GM21390 (cell line): Measurements from ENCODE around the gene GKN1.
"Not testable (repeated sequence)": the region's sequence is repeated elsewhere in the genome, so short reads cannot be mapped to it uniquely, and the experiment has no call there.

Experiments used
- ATAC-seq: cut with Tn5 transposase; IDR thresholded peaks from one replicate; pipeline ENCODE4 v1.9.1; 2021; ENCODE audit not compliant: unreplicated experiment

The GKN1 gene

GRCh38 chr2:68955432-68955831 is 19.0 kb upstream of the GKN1 start:
- ATAC-seq = not testable (repeated sequence)

- ATAC-seq = no peak
Observed at GRCh38 chr2:68959001-68959400, 15.4 kb upstream of the GKN1 start.

- ATAC-seq = no peak
Observed at GRCh38 chr2:68961380-68961779, 13.1 kb upstream of the GKN1 start.

- ATAC-seq = no peak
Observed at GRCh38 chr2:68964282-68964681, 10.2 kb upstream of the GKN1 start.

- ATAC-seq = no peak
Observed at GRCh38 chr2:68968221-68968620, 6.2 kb upstream of the GKN1 start.

- ATAC-seq = no peak
Observed at GRCh38 chr2:68969736-68970490, 4.5 kb upstream of the GKN1 start.

- no peak for ATAC-seq
Observed at GRCh38 chr2:68970566-68971265, 3.7 kb upstream of the GKN1 start.

DNA sequence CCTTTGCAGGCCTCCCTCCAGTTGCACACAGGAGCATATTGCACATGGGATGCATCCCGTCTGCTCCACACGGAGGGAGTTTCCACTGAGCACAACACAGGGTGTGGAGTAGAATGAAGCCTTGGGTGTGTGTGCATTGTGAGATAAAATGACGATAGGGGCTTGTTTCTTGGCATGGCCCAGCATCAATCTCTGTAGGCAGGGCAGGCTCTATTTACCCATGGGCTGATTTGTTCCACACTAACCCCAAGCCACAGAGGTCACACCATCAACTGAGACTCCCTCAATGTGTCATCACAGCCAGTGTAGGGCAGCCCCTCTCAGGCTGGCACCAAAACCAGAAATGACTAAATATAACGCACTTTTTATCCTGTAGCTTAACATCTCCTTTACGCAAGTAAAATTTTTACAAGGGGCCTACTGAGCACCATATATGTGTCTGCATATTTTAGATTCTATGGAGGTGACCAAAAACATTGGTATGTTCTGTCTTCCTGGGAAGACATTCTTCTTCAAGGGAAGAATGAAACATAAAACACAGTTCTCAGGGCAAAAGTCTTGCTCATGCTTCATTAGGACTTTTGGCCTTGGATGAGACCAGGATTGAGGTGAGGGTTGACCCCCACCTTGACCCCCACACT is 2.7 kb upstream of the GKN1 start:
- ATAC-seq = no peak

- no peak for ATAC-seq
Observed at GRCh38 chr2:68974946-68975665, 670 bp downstream of the GKN1 start.

- ATAC-seq = no peak
Observed at GRCh38 chr2:68975844-68976243, 1.4 kb downstream of the GKN1 start.

DNA sequence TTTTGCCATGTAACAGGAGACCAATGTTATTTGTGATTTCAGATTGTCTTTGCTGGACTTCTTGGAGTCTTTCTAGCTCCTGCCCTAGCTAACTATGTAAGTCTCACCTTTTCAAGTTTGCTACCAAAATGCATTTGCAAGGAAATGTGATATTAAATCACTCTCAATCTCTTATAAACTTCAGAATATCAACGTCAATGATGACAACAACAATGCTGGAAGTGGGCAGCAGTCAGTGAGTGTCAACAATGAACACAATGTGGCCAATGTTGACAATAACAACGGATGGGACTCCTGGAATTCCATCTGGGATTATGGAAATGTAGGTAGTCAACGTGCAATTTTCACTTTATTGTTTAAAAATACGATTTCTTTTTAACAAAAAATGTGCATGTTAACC is 3.0 kb downstream of the GKN1 start:
- no peak for ATAC-seq

- ATAC-seq = no peak
Observed at GRCh38 chr2:68978098-68978497, 3.7 kb downstream of the GKN1 start.

- no peak for ATAC-seq
Observed at GRCh38 chr2:68980956-68981355, 6.5 kb downstream of the GKN1 start.

- ATAC-seq = no peak
Observed at GRCh38 chr2:68987021-68987503, 12.6 kb downstream of the GKN1 start.

GRCh38 chr2:68989035-68989434 is 14.6 kb downstream of the GKN1 start:
- no peak for ATAC-seq

GRCh38 chr2:68992341-68992740 is 17.9 kb downstream of the GKN1 start:
- no peak for ATAC-seq

GRCh38 chr2:68992933-68993332 is 18.5 kb downstream of the GKN1 start:
- no peak for ATAC-seq

GRCh38 chr2:68993660-68994059 is 19.2 kb downstream of the GKN1 start:
- ATAC-seq = no peak

- ATAC-seq = no peak
Observed at GRCh38 chr2:68994864-68995263, 20.4 kb downstream of the GKN1 start.

DNA sequence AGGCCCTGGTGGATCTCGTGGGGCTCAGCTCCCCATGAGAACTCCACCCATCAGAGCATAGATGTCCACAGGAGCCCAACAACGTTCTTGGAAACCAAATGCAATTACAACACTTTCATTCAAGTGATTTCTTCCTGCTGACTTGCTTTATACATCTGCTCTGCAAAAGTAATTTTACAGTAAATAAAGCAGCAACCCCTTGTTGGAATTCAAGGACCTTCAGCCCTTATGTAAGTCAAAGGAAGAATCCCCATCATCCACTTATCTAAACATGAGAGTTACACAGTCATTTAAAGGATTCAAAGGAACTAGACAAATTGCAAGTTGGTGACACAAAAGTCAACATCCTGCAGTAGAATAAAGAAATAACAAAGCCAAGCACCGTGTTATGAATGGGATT is 21.5 kb downstream of the GKN1 start:
- ATAC-seq = no peak

DNA sequence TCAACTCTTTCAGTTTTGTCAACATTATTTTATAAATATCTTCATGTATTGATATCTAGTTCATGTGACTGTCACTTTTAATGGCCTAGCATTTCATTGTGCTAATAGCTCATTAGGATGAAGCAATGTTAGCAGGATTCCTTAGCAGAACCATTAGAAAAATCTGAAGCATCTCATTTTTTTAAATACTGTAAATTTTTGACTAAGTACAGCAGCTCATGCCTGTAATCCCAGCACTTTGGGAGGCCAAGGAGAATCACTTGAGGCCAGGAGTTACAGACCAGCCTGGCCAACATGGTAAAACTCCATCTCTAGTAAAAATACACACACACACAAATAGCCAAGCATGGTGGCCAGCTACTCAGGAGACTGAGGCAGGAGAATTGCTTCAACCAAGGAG is 23.0 kb downstream of the GKN1 start:
- ATAC-seq = no peak
